ENCODE data around the gene TIAM2.

TIAM2 gene

DNA sequence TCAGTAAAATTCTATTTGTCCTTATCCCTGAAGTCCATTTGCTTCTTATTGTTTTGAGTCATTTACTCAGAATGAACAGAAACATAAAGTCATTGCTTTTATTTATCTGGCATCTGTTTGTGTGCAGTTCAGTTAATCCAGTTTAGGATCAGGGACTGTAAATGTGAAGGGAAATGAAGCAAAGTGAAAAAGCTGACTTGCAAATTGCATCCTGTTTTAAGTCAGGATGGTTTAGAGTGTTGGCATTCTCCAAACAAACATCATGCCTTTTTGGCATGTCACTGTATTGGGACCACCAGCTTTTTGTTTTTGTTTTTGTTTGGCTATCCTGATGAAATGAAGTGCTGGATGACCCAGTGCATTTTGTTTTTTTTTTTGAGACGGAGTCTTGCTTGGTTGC, 168.5 kb downstream of the TIAM2 start:
- TF ChIP-seq CTCF (conservative IDR thresholded peaks at IDR 0.05): no peak
- no peak overlapping the region for H3K27ac ChIP-seq

GRCh38 chr6:155165029-155165710, 170.1 kb downstream of the TIAM2 start:
- no peak for TF ChIP-seq CTCF (conservative IDR thresholded peaks at IDR 0.05)

DNA sequence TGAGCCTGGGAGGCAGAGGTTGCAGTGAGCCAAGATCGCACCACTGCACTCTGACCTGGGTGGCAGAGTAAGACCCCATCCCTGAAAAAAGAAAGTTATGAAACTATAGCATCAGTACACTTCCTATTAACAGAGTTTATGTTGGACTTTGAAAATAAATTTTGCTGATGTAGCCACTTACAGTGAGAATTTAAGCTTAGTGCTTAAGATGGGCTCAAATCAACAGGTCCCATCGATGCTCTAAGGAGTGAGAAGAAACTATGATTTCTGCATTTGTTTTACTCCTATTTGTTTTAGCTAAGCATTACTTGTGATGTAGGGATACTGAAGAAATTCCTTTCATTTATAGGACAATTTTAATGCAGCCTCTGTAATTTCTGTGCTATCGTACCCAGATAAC, 175.4 kb downstream of the TIAM2 start:
- no peak overlapping the region for H3K27ac ChIP-seq
- no peak for TF ChIP-seq CTCF (conservative IDR thresholded peaks at IDR 0.05)

More at GRCh38 chr6:155165029-155165710, 170.1 kb downstream of the TIAM2 start:
- no peak overlapping the region for H3K27ac ChIP-seq

GRCh38 chr6:155171109-155171746, 176.1 kb downstream of the TIAM2 start:
- no peak overlapping the region for H3K27ac ChIP-seq
- no peak for TF ChIP-seq CTCF (conservative IDR thresholded peaks at IDR 0.05)

DNA sequence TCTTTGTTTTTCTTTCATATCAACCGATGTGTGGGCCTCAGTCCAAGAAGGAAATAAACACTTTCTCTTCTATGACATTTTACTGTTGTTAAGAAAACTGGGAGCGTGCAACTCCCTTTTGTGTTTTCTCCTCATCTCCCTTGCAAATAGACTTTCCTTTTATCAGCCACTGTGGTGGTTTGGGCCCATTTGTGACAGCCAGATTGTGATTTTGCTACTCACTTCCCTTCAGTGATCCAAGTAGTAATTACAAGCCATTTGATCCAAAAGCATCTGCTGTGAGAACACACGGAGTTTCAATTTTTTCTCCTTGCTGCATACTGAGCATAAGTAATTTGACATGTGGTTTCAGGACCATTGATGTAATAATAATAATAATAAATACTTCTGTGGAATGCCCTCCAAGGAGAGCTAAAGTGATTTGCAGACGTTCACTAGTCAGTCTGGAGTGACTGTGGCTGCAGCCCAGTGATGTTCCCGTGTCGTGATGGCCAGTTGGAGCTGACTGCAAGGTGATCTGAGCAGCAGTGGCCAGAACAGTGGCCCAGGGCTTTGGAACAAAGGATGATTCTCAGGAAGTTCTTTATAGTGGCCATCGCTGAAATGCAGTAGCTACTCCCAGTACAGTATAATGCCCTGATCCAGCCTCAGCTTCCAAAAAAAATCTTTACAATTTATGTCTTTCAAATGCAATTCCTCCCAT, 176.8 kb downstream of the TIAM2 start:
- no peak overlapping the region for H3K27ac ChIP-seq
- no peak for TF ChIP-seq CTCF (conservative IDR thresholded peaks at IDR 0.05)

GRCh38 chr6:155173488-155173887, 178.4 kb downstream of the TIAM2 start:
- no peak for TF ChIP-seq CTCF (conservative IDR thresholded peaks at IDR 0.05)
- H3K27ac ChIP-seq: no peak overlapping the region

DNA sequence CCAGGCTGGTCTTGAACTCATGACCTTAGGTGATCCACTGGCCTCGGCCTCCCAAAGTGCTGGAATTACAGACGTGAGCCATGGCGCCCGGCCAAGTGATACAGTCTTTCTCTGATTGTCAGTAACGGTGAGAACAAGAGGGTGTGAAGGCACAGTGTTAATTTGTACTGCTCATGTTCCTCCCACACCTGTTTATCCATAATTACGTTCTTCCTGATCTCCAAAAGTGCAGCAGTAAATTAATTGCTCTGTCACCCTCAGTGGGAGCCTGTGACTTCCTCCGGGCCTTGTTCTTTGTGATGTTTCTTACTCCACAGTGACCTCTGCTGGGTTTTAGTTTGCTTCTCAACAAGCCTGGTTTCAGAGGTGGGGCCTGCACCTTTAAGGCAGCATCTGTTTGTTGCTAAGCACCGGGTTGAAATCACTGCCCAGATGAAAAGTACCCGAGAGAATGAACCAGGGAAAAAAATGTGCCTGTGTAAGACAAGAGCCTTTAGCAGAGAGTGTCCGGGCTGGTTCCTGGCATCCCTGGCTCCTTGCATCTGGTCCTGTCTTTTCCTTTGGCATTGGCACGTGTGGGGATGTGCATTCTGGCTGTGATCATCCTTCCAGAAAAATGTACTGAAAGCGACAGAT, 179.6 kb downstream of the TIAM2 start:
- TF ChIP-seq CTCF (conservative IDR thresholded peaks at IDR 0.05): peak; percentile 80
- no peak overlapping the region for H3K27ac ChIP-seq

Data from VCaP (cell line).